ENCODE measurements around the gene FAM227A. TPM values are rescaled to one million over a fixed set of nuclear protein-coding genes. Genes with fewer than 3 reads are reported as not detected.
"Not testable (repeated sequence)": the region's sequence is repeated elsewhere in the genome, so short reads cannot be mapped to it uniquely, and the experiment has no call there.

FAM227A gene
- total RNA-seq, 2 donors from 2014 or later: 0.45 to 0.63 TPM

DNA sequence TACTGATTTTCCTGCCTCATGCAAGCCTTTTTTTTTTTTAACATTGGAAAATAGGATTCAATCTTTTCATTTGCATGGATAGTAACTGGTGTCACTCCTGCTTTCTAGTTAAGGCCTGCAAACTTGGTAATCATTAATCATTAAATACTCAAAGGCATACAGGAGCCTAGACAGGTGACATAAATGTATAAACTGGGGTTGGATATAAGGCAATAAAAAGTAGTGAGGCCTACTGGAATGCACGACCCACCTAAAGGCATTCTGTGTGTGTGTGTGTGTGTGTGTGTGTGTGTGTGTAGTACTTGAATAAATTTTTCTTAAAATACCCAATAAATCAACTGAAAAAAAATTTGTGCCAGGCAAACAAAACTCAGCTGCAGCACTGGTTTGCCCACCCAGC, 33.5 kb upstream of the FAM227A start:
- Mint-ChIP-seq H3K27ac (no peak overlapping the region), H3K4me1 (peaks cover 18% of the 10 kb centered on the region), H3K27me3 (no peaks in the 10 kb centered on the region), H3K4me3 (no peak overlapping the region), H3K9me3 (no peaks in the 10 kb centered on the region), H3K36me3 (ENCODE audit: low read depth) (peaks cover 99% of the 10 kb centered on the region)
- no peak for ATAC-seq (replicated peaks)

DNA sequence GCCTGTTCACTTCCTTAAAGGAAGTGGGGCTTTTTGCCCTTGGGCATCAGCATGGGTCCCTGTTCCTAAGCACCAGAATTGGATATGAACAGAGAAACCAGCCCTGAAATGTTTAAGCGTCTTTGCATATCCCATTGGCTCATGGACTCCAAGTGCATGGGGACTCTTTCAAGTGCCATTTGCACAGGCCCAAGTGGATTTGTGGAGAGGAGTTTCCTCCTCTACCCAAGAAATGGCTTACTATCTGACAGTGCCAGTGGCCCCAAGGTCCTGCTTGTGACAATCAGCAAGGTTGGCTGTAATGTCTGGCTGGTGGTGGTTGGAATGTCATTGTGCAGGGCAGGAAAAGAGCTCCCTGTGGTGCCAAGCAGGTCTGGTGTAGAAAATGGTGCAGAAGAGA, 29.6 kb upstream of the FAM227A start:
- Mint-ChIP-seq H3K27ac (no peak overlapping the region), H3K36me3 (ENCODE audit: low read depth) (peaks cover 91% of the 10 kb centered on the region)
- ATAC-seq (replicated peaks): no peak

DNA sequence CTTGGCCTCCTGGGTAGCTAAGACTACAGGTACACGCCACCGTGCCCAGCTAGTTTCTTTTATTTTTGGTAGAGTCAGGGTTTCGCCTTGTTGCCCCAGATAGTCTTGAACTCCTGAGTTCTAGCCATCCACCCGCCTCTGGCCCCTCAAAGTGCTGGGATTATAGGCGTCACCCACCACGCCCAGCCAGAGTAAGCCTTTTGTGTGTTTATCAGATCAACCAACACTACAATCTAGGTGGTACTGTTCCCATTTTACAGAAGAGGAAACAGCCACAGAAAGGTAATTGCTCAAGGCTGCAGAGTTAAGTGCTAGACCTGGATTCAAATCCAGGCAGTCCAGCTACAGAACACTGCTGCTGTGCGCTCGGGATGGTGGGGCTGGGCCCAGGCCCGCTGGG, 28.7 kb upstream of the FAM227A start:
- no peak overlapping the region for H3K27ac Mint-ChIP-seq
- no peak for ATAC-seq (replicated peaks)
- H3K9me3 Mint-ChIP-seq: no peaks in the 10 kb centered on the region
- no peaks in the 10 kb centered on the region for H3K27me3 Mint-ChIP-seq
- H3K36me3 Mint-ChIP-seq (ENCODE audit: low read depth): peaks cover 83% of the 10 kb centered on the region
- peaks cover 12% of the 10 kb centered on the region for H3K4me1 Mint-ChIP-seq
- H3K4me3 Mint-ChIP-seq: no peak overlapping the region

More for the DNA sequence above, 29.6 kb upstream of the FAM227A start:
- Mint-ChIP-seq H3K4me3 (no peak overlapping the region), H3K9me3 (no peaks in the 10 kb centered on the region), H3K27me3 (no peaks in the 10 kb centered on the region), H3K4me1 (peaks cover 12% of the 10 kb centered on the region)

DNA sequence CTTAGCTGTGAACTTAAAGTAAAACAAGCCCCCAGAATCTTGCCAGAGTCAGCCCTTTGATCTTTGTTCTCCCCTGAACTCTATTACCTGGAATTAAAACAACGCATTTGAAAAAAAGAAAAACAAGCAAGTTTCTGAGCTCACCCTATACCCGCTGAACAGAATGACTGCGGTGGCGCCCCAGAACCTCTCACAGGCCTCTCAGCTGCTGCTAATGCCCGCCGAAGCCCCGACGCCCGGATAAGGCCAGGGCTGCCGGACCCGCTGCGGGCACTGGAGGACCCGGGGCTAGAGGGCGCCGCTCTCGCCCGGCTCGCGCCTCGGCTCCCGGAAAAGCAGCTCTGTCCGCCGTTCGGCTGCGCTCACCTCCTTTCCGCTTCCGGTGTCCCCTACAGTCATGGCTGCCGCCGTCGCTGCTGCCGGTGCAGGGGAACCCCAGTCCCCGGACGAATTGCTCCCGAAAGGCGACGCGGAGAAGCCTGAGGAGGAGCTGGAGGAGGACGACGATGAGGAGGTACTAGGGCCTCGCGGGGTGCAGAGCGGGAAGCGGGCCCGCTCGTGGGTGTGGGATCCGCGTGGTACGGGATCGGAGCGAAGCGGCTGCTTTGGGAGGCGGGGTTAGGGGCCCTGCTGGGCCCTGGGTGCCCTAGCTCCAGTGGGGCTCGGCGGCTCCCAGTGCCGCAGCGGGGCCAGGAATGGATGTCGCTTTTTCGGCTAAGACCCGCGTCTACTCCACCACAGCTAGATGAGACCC, 25.6 kb upstream of the FAM227A start, which contains the start of gene TOMM22:
TOMM22 (plus strand) TSS at position 376 of the 754 bp plus-strand sequence; CDS start at position 398, 22 bp downstream.
- ATAC-seq (replicated peaks): peak; percentile 100
- H3K27ac Mint-ChIP-seq: peak within 1 kb of the TSS; percentile 95
- peak within 1 kb of the TSS; percentile 95 for H3K4me3 Mint-ChIP-seq
- peaks cover 52% of the 10 kb centered on the region for H3K36me3 Mint-ChIP-seq (ENCODE audit: low read depth)
- peaks cover 12% of the 10 kb centered on the region for H3K4me1 Mint-ChIP-seq
- no peaks in the 10 kb centered on the region for H3K9me3 Mint-ChIP-seq
- no peaks in the 10 kb centered on the region for H3K27me3 Mint-ChIP-seq

DNA sequence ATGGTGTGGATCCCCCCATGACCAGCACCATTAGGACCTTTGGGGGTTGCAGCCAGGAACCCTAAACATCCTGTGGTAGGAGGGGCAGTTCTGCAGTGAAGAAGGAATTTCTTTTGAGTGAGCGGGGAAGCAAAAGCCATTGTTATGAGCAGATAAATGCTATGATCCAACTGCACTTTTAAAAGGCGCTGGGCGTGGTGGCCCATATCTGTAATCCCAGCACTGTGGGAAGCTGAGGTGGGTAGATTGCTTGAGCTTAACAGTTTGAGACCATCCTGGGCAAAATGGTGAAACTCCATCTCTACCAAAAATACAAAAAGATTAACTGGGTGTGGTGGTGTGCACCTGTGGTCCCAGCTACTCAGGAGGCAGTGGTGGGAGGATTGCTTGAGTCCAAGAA, 19.6 kb upstream of the FAM227A start:
- Mint-ChIP-seq H3K36me3 (ENCODE audit: low read depth) (peaks cover 8% of the 10 kb centered on the region), H3K9me3 (no peaks in the 10 kb centered on the region), H3K4me1 (no peaks in the 10 kb centered on the region), H3K27ac (no peak overlapping the region), H3K27me3 (no peaks in the 10 kb centered on the region), H3K4me3 (no peak overlapping the region)
- no peak for ATAC-seq (replicated peaks)

DNA sequence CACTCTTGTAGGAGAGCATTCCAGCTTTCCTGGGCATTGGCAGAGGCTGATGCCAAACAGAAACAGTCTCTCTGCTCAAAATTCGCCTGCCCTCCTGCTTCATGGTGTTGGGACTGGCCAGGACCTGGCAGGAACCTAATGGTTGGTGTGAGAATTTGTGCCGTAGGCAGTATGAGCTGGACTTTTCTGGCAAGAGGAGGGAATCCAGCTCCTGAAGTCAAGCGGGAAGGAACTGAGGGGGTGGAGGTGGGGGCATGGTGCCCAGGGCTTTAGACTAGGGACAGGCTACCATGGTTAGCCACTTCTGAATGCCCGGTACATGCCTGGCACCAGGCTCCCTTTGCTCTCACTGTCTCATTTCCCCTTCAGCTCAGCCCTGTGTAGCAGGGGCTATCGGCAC, 18.7 kb upstream of the FAM227A start:
- Mint-ChIP-seq H3K9me3 (no peaks in the 10 kb centered on the region), H3K4me3 (no peak overlapping the region), H3K27ac (no peak overlapping the region), H3K27me3 (no peaks in the 10 kb centered on the region), H3K4me1 (no peaks in the 10 kb centered on the region), H3K36me3 (ENCODE audit: low read depth) (peaks cover 14% of the 10 kb centered on the region)
- ATAC-seq (replicated peaks): no peak

DNA sequence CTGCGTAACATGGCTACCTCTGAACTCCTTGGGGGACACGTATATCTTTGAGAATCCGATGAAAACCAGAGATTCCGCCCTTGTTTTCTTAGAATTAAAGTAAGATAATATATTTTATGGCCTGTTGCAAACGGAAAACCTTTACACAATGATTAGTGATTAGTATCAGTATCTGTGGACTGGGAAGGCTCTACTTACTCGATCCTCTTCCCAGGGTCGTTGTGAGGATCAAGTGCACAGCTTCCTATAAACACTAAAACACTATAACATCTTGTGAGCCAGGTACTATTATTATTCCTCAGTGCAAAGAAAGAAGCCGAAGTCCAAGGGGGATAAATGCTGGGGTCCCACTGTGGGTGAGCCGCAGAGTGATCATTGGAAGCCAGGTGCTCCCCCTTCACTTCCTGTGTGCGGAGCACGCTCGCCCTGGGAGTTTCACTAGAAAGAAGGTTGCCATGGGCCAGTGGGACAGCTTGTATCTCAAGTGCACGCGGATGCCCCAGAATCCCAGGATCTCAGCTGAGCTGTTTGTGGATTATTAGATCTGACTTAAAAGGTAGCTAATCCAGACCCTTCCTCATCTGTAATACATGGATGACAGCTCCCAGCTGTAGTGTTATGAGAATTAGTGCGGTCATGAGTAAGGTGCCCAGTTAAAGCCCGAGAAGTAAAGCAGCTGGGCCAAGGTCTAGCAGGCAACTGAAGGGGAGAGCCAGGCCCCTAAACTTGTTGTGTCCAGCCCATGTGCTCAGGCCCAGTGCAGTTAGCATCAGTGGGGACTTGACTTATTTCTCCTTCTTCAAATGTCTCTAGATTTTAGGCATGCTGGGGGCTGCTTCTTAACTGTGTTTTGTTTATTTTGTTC, 1.1 kb upstream of the FAM227A start:
- H3K27me3 Mint-ChIP-seq: no peaks in the 10 kb centered on the region
- peak overlapping the region; percentile 87 for H3K4me3 Mint-ChIP-seq
- H3K4me1 Mint-ChIP-seq: peaks cover 5% of the 10 kb centered on the region
- peak; percentile 50 for ATAC-seq (replicated peaks)
- peaks cover 6% of the 10 kb centered on the region for H3K36me3 Mint-ChIP-seq (ENCODE audit: low read depth)
- H3K27ac Mint-ChIP-seq: peak overlapping the region; percentile 97
- H3K9me3 Mint-ChIP-seq: no peaks in the 10 kb centered on the region

DNA sequence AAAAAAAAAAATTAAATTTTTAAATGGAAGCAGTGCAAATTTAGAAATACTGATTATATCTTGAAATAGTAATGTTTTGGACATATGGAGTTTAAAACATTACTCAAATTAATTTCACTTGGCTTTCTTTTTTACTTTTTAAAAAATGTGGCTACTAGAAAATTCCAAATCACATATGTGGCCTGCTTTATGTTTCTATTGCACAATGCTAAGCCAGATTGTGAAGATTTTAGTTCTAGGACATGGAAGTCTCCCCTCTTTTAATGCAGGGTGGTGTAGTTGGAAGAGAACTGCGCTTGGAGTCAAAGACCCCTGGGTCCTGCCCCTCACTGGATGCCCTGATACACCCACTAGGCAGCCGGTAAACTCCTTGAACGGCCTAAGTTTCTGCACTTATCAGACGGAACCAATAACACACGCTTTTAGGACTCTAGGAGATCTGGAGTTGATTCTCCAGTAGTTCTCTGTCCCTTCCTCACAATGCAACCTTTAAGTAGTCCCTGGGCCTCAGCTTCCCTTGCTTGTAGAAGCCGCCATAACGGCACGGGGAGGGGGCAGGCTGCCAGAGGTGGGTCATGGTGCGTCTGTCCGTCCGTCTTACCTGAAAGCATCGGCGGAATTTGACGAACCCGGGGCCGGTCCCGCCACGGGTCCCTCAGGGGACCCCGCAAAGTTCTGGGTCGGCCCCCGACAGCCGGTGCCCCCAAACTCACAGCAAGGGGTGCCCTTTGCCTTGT, 505 bp downstream of the FAM227A start:
- H3K36me3 Mint-ChIP-seq (ENCODE audit: low read depth): no peaks in the 10 kb centered on the region
- peak overlapping the region; percentile 97 for H3K27ac Mint-ChIP-seq
- no peaks in the 10 kb centered on the region for H3K27me3 Mint-ChIP-seq
- no peak for ATAC-seq (replicated peaks)
- H3K9me3 Mint-ChIP-seq: no peaks in the 10 kb centered on the region
- peak overlapping the region; percentile 87 for H3K4me3 Mint-ChIP-seq
- peaks cover 5% of the 10 kb centered on the region for H3K4me1 Mint-ChIP-seq

DNA sequence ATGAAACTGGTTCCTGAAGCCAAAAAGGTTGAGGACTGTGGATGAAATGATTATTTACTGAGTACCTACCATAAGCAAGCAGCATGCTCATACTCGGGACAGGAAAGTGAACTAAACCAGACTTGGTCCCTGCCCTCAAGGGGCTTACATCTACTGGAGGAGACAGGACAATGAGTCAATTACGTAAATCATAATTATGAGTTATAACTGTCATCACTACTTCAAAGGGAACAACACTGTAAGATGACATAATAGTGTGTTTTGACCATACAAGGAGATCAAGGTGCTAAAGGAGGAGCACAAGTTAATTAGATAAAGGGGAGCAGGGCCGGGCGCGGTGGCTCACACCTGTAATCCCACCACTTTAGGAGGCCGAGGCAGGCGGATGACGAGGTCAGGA, 2.5 kb downstream of the FAM227A start:
- H3K4me3 Mint-ChIP-seq: no peak overlapping the region
- H3K27me3 Mint-ChIP-seq: no peaks in the 10 kb centered on the region
- no peaks in the 10 kb centered on the region for H3K36me3 Mint-ChIP-seq (ENCODE audit: low read depth)
- no peaks in the 10 kb centered on the region for H3K9me3 Mint-ChIP-seq
- ATAC-seq (replicated peaks): no peak
- no peak overlapping the region for H3K27ac Mint-ChIP-seq
- H3K4me1 Mint-ChIP-seq: peaks cover 5% of the 10 kb centered on the region

DNA sequence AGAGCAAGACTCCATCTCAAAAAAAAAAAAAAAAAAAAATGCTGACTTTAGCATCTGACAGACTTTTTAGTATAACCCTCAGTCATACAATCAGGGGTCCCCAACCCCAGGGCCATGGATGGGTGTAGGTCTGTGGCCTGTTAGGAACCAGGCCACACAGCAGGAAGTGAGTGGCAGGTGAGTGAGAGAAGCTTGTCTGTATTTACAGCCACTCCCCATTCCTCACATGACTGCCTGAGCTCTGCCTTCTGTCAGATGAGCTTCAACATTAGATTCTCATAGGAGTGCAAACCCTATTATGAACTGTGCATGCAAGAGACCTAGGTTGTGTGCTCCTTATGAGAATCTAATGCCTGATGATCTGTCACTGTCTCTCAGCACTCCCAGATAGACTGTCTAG, 3.3 kb downstream of the FAM227A start:
- peaks cover 5% of the 10 kb centered on the region for H3K4me1 Mint-ChIP-seq
- H3K27ac Mint-ChIP-seq: no peak overlapping the region

DNA sequence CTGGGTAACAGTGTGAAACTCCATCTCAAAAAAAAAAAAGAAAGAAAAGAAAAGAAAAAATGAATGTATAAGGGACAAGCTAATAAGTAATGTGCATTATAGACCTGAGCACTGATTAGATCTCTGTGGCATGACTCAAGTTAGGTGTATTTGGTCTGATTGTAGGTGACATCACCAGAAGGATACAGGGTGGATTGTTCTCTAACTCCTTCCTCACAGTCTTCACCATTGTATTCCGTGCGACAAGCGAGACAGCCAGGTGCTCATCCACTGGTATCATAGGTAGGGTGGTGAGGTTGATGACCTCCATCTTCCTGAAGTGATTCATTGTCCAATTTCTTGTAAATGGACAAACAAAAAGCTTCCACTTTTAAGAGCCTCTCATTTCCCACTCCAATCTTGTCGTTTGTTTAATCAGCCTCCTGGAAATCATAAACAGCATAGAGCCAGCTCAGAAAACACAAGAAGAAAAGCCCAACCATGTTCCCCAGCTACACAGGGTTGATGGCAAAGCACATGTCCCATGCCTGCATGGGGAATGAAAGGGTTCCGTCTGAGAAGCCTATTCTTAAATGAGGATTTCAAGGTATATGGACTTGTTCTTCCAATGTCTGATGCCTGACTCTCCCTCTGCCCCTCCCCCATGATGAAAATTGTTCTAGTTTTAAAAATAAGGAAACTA, 6.2 kb downstream of the FAM227A start:
- no peaks in the 10 kb centered on the region for H3K36me3 Mint-ChIP-seq (ENCODE audit: low read depth)
- H3K4me1 Mint-ChIP-seq: peaks cover 5% of the 10 kb centered on the region
- ATAC-seq (replicated peaks): no peak
- H3K9me3 Mint-ChIP-seq: no peaks in the 10 kb centered on the region
- no peaks in the 10 kb centered on the region for H3K27me3 Mint-ChIP-seq
- H3K4me3 Mint-ChIP-seq: no peak overlapping the region
- H3K27ac Mint-ChIP-seq: no peak overlapping the region

More for the DNA sequence above, 3.3 kb downstream of the FAM227A start:
- no peak overlapping the region for H3K4me3 Mint-ChIP-seq
- H3K27me3 Mint-ChIP-seq: no peaks in the 10 kb centered on the region
- H3K9me3 Mint-ChIP-seq: no peaks in the 10 kb centered on the region
- ATAC-seq (replicated peaks): no peak
- H3K36me3 Mint-ChIP-seq (ENCODE audit: low read depth): no peaks in the 10 kb centered on the region

DNA sequence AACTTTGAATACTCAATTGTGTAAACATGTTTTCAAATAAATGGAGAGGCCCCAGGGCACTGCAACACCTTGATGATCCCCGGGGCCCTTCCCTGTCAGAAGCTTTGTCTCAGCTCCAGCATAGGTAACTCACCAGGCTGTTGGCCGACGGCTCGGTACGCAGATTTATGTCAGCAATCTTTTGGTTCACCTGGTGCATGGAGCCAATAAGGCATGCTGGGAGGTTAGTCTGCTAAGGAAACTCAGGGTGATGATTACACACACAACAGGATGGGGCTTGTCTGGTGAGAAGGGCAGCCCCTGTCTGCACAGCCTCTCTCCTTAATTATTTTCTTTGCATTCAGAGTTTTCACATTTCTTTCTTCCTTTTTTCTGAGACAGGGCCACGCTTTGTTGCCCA, 10.8 kb downstream of the FAM227A start:
- H3K36me3 Mint-ChIP-seq (ENCODE audit: low read depth): no peaks in the 10 kb centered on the region
- H3K4me1 Mint-ChIP-seq: peaks cover 5% of the 10 kb centered on the region
- no peak overlapping the region for H3K27ac Mint-ChIP-seq
- peaks cover 11% of the 10 kb centered on the region for H3K27me3 Mint-ChIP-seq
- H3K4me3 Mint-ChIP-seq: no peak overlapping the region
- no peaks in the 10 kb centered on the region for H3K9me3 Mint-ChIP-seq
- no peak for ATAC-seq (replicated peaks)

DNA sequence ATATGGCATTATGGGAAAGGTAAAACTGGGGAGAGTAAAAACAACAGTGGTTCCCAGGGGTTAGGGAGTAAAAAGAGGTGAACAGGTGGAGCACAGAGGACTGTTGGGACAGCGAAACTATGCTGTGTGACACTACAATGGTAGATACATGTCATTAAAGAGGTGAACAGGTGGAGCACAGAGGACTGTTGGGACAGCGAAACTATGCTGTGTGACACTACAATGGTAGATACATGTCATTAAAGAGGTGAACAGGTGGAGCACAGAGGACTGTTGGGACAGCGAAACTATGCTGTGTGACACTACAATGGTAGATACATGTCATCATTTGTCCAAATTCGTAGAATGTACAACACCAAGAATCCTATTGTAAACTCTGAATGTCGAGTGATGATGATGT, 11.9 kb downstream of the FAM227A start:
- ATAC-seq (replicated peaks): peak; percentile 38
- H3K4me1 Mint-ChIP-seq, H3K27ac Mint-ChIP-seq: not testable (repeated sequence)

DNA sequence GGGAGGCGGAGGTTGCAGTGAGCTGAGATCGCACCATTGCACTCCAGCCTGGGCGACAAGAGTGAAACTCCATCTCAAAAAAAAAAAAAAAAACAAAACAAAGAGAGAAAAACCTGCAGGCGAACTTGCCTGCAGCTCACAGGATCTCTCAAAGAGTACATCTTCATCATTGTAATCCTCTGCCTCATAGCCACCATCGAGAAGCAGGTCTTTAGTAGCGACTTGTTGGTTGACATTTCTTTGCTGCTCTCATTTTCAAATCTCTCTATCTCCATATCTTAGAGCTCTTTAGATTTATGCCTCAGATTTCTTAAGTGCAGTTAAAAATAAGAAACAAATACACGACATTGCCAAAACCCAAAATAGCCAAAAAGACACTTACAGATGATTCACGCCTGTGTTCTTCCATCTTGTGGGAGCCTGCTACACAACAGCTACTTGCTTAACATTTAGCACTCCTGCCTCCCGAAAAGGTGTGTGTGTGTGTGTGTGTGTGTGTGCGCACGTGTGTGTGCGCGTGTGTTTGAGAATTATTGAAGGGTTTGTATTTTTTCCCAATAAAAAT, 14.6 kb downstream of the FAM227A start:
- Mint-ChIP-seq H3K9me3 (no peaks in the 10 kb centered on the region), H3K4me3 (no peak overlapping the region), H3K27me3 (peaks cover 11% of the 10 kb centered on the region), H3K27ac (no peak overlapping the region), H3K36me3 (ENCODE audit: low read depth) (no peaks in the 10 kb centered on the region), H3K4me1 (no peaks in the 10 kb centered on the region)
- ATAC-seq (replicated peaks): no peak

More for the DNA sequence above, 11.9 kb downstream of the FAM227A start:
- H3K36me3 Mint-ChIP-seq (ENCODE audit: low read depth); H3K4me3 Mint-ChIP-seq; H3K9me3 Mint-ChIP-seq: not testable (repeated sequence)
- H3K27me3 Mint-ChIP-seq: peaks cover 11% of the 10 kb centered on the region

Data from activated T-helper 17 cell treated with anti-CD3 and anti-CD28 coated beads, Interleukin-2, amount 50 U/mL, for 72 hours (primary cell).